Prostate gland (tissue), 2 donors: ENCODE measurements around the gene WNT3A. TPM values are rescaled to one million over a fixed set of nuclear protein-coding genes. Genes with fewer than 3 reads are reported as not detected.

Source experiments
- DNase-seq: peaks from one replicate; pipeline ENCODE4 v3.0.0-alpha.2; 2019; ENCODE audit warnings: low spot score
- H3K27ac ChIP-seq, 2 donors: fragments of 200-600 bp; sonication (generic); 2 replicates each; pipeline ENCODE4 v1.5.1; 2017 to 2019
- H3K27me3 ChIP-seq: fragments of 200-600 bp; sonication (generic); replicated peaks from 2 replicates; pipeline ENCODE4 v1.5.1; 2019; ENCODE audit not compliant: insufficient read depth
- H3K36me3 ChIP-seq, 2 donors: fragments of 200-600 bp; sonication (generic); 1 replicate in 1 of 2; 2 replicates in 1 of 2; pipeline versions ENCODE4 v1.5.1 to v1.8.1; 2017 to 2019
- H3K4me1 ChIP-seq: fragments of 200-600 bp; sonication (generic); replicated peaks from 2 replicates; pipeline ENCODE4 v1.5.1; 2019
- H3K4me3 ChIP-seq, 2 donors: fragments of 200-600 bp; sonication (generic); 2 replicates each; pipeline ENCODE4 v1.5.1; 2017 to 2019
- H3K9me3 ChIP-seq: fragments of 200-600 bp; sonication (generic); 2 replicates; pipeline ENCODE4 v1.5.1; 2017
- CTCF ChIP-seq, 4 experiments: fragments of 200-600 bp in 2 of 4; fragments of 450-650 bp in 2 of 4; sonication (generic) in 2 of 4; IDR thresholded peaks; 1 replicate in 3 of 4; 2 replicates in 1 of 4; pipeline ENCODE4 v1.5.1; 2016 to 2019; ENCODE audit warnings: antibody characterized with exemption in 4 of 4, mild to moderate bottlenecking in 2 of 4, moderate library complexity in 2 of 4
- POLR2A ChIP-seq: fragments of 450-650 bp; IDR thresholded peaks from one replicate; pipeline ENCODE4 v1.6.1; 2016; ENCODE audit warnings: antibody characterized with exemption, mild to moderate bottlenecking
- POLR2AphosphoS5 ChIP-seq: sonication (generic); formaldehyde crosslinking; IDR thresholded peaks from one replicate; pipeline ENCODE4 v1.6.1; 2017; ENCODE audit warnings: antibody characterized with exemption
- WGBS: methylation state at CpG from one replicate; pipeline ENCODE4 v1.1.5; 2018; 5-methylcytosine and 5-hydroxymethylcytosine counted together
- intact Hi-C: fragments of 100-400 bp; cut with DNase I; formaldehyde crosslinking; loops from one replicate; pipeline ENCODE4 v1.14.2; 2022
- total RNA-seq, 2 donors: library from RNA; depleted of rRNA; stranded (reverse); fragments of >200 nt; gene quantifications; one replicate each; pipeline ENCODE4 v1.1.0, GENCODE V29; 2016

Gene WNT3A
- total RNA-seq, 2 donors from 2014 or later = 2.4 to 4.8 TPM

- TF ChIP-seq POLR2A (no peak), CTCF (IDR thresholded peaks at IDR 0.05) (no peak), POLR2AphosphoS5 (no peak)
- intact Hi-C loops = no loop called here
- Histone ChIP-seq H3K36me3 (no peaks in the 10 kb centered on the region), H3K27ac (no peak overlapping the region), H3K4me3 (no peak overlapping the region), H3K9me3 (no peaks in the 10 kb centered on the region), H3K4me1 (no peaks in the 10 kb centered on the region), H3K27me3 (no peaks in the 10 kb centered on the region)
- WGBS = 96% methylated on average over 5 of the region's 5 CpGs
- no peak for DNase-seq
Measured at GRCh38 chr1:228000416-228000815, 6.4 kb upstream of the WNT3A start.

- no peak overlapping the region for H3K27ac ChIP-seq
- intact Hi-C loops = no loop called here
- peaks cover 3% of the 10 kb centered on the region for H3K27me3 ChIP-seq
- TF ChIP-seq POLR2A (no peak), CTCF (IDR thresholded peaks at IDR 0.05) (no peak), POLR2AphosphoS5 (no peak)
- no peaks in the 10 kb centered on the region for H3K9me3 ChIP-seq
- H3K4me3 ChIP-seq = no peak overlapping the region
- H3K36me3 ChIP-seq = no peaks in the 10 kb centered on the region
- H3K4me1 ChIP-seq = no peaks in the 10 kb centered on the region
- WGBS = 93% methylated on average over 13 of the region's 13 CpGs
- no peak for DNase-seq
Measured at GRCh38 chr1:228000836-228001563, 5.8 kb upstream of the WNT3A start.

- H3K4me1 ChIP-seq = no peaks in the 10 kb centered on the region
- DNase-seq = no peak
- H3K9me3 ChIP-seq = no peaks in the 10 kb centered on the region
- H3K27ac ChIP-seq = no peak overlapping the region
- TF ChIP-seq POLR2AphosphoS5 (no peak), POLR2A (no peak), CTCF (IDR thresholded peaks at IDR 0.05) (no peak)
- 76% methylated on average over 15 of the region's 15 CpGs for WGBS
- no peaks in the 10 kb centered on the region for H3K36me3 ChIP-seq
- intact Hi-C loops = no loop called here
- H3K27me3 ChIP-seq = peaks cover 3% of the 10 kb centered on the region
- H3K4me3 ChIP-seq = no peak overlapping the region
Measured at GRCh38 chr1:228001738-228002535, 4.9 kb upstream of the WNT3A start.

GRCh38 chr1:228002792-228003191 is 4.0 kb upstream of the WNT3A start:
- peaks cover 3% of the 10 kb centered on the region for H3K27me3 ChIP-seq
- no peak overlapping the region for H3K27ac ChIP-seq
- 92% methylated on average over 3 of the region's 3 CpGs for WGBS
- no peaks in the 10 kb centered on the region for H3K9me3 ChIP-seq
- intact Hi-C loops = no loop called here
- no peak overlapping the region for H3K4me3 ChIP-seq
- H3K4me1 ChIP-seq = no peaks in the 10 kb centered on the region
- no peak for TF ChIP-seq CTCF (IDR thresholded peaks at IDR 0.05)
- no peak for TF ChIP-seq POLR2A
- TF ChIP-seq POLR2AphosphoS5 = no peak
- no peaks in the 10 kb centered on the region for H3K36me3 ChIP-seq
- no peak for DNase-seq
